GM19372 (cell line): ENCODE results near the gene ZKSCAN2.

Experiments
- ATAC-seq: cut with Tn5 transposase; IDR thresholded peaks from one replicate; pipeline ENCODE4 v1.9.1; 2021; ENCODE audit warnings: mild to moderate bottlenecking, low read depth, moderate library complexity; ENCODE audit not compliant: unreplicated experiment

The ZKSCAN2 gene

GRCh38 chr16:25224731-25225319, 32.8 kb downstream of the ZKSCAN2 start:
- no peak for ATAC-seq

GRCh38 chr16:25223964-25224363, 33.7 kb downstream of the ZKSCAN2 start:
- no peak for ATAC-seq

- no peak for ATAC-seq
Measured at GRCh38 chr16:25222959-25223358, 34.7 kb downstream of the ZKSCAN2 start.

- no peak for ATAC-seq
Measured at GRCh38 chr16:25219070-25219737, 38.4 kb downstream of the ZKSCAN2 start.

- ATAC-seq, result no peak
Measured at GRCh38 chr16:25217921-25218320, 39.7 kb downstream of the ZKSCAN2 start.

GRCh38 chr16:25217112-25217511, 40.5 kb downstream of the ZKSCAN2 start:
- ATAC-seq, result no peak

GRCh38 chr16:25213709-25214397, 43.8 kb downstream of the ZKSCAN2 start:
- no peak for ATAC-seq

- no peak for ATAC-seq
Measured at GRCh38 chr16:25212636-25213035, 45.0 kb downstream of the ZKSCAN2 start.

- no peak for ATAC-seq
Measured at GRCh38 chr16:25210758-25211157, 46.9 kb downstream of the ZKSCAN2 start.

- ATAC-seq, result no peak
Measured at GRCh38 chr16:25199457-25199856, 58.2 kb downstream of the ZKSCAN2 start.

- no peak for ATAC-seq
Measured at GRCh38 chr16:25198021-25198420, 59.6 kb downstream of the ZKSCAN2 start.

- no peak for ATAC-seq
Measured at GRCh38 chr16:25194273-25194878, 63.3 kb downstream of the ZKSCAN2 start.

- no peak for ATAC-seq
Measured at GRCh38 chr16:25192096-25192495, 65.5 kb downstream of the ZKSCAN2 start.

- ATAC-seq, result no peak
Measured at GRCh38 chr16:25189305-25189704, 68.3 kb downstream of the ZKSCAN2 start.

- ATAC-seq, result no peak
Measured at GRCh38 chr16:25187491-25187795, 70.2 kb downstream of the ZKSCAN2 start.
